ENCODE measurements around the gene RCSD1.

- TF ChIP-seq POLR2AphosphoS5 (IDR thresholded peaks at IDR 0.05) (no peak), POLR2A (IDR thresholded peaks at IDR 0.05) (no peak), CTCF (IDR thresholded peaks at IDR 0.05) (no peak)
These were observed 98.9 kb downstream of the RCSD1 start for GRCh38 chr1:167728818-167729410.
